Mucosa of stomach (tissue), 1 donor: ENCODE results near the gene SYT6.

Source experiments
- H3K27me3 ChIP-seq: one replicate; pipeline ENCODE4 v1.7.0; 2013; ENCODE audit warnings: mild to moderate bottlenecking, low read length; ENCODE audit not compliant: control insufficient read depth, insufficient read depth
- H3K36me3 ChIP-seq: one replicate; pipeline ENCODE4 v1.7.0; 2013; ENCODE audit warnings: low read length; ENCODE audit not compliant: control insufficient read depth, insufficient read depth
- H3K4me1 ChIP-seq: one replicate; pipeline ENCODE4 v1.7.0; 2013; ENCODE audit warnings: mild to moderate bottlenecking, low read length; ENCODE audit not compliant: control insufficient read depth, insufficient read depth
- H3K4me3 ChIP-seq: one replicate; pipeline ENCODE4 v1.7.0; 2013; ENCODE audit warnings: low read length
- H3K9ac ChIP-seq: one replicate; pipeline ENCODE4 v1.7.0; 2013; ENCODE audit warnings: mild to moderate bottlenecking, low read length, moderate library complexity
- H3K9me3 ChIP-seq: one replicate; pipeline ENCODE4 v1.7.0; 2013; ENCODE audit warnings: mild to moderate bottlenecking, low read length, moderate library complexity; ENCODE audit not compliant: control insufficient read depth
- donor health status: Pancreatic carcinoma.

The SYT6 gene

GRCh38 chr1:114152508-114153260 lies 985 bp downstream of the SYT6 start:
- no peak overlapping the region for H3K4me3 ChIP-seq
- peaks cover 4% of the 10 kb centered on the region for H3K9me3 ChIP-seq
- peaks cover 86% of the 10 kb centered on the region for H3K27me3 ChIP-seq
- peaks cover 17% of the 10 kb centered on the region for H3K4me1 ChIP-seq
- H3K36me3 ChIP-seq, result no peaks in the 10 kb centered on the region
- H3K9ac ChIP-seq, result no peak overlapping the region

- Histone ChIP-seq H3K9me3 (peaks cover 4% of the 10 kb centered on the region), H3K9ac (no peak overlapping the region), H3K27me3 (peaks cover 87% of the 10 kb centered on the region), H3K36me3 (no peaks in the 10 kb centered on the region), H3K4me3 (no peak overlapping the region), H3K4me1 (peaks cover 17% of the 10 kb centered on the region)
Observed at GRCh38 chr1:114152089-114152507, 1.6 kb downstream of the SYT6 start.

GRCh38 chr1:114150016-114150415 lies 3.7 kb downstream of the SYT6 start:
- H3K9me3 ChIP-seq, result peaks cover 4% of the 10 kb centered on the region
- H3K4me1 ChIP-seq, result peaks cover 17% of the 10 kb centered on the region
- no peak overlapping the region for H3K9ac ChIP-seq
- H3K27me3 ChIP-seq, result peaks cover 68% of the 10 kb centered on the region
- no peaks in the 10 kb centered on the region for H3K36me3 ChIP-seq
- no peak overlapping the region for H3K4me3 ChIP-seq

- no peak overlapping the region for H3K4me3 ChIP-seq
- peaks cover 3% of the 10 kb centered on the region for H3K9me3 ChIP-seq
- peaks cover 17% of the 10 kb centered on the region for H3K4me1 ChIP-seq
- H3K9ac ChIP-seq, result no peak overlapping the region
- no peaks in the 10 kb centered on the region for H3K36me3 ChIP-seq
- peaks cover 60% of the 10 kb centered on the region for H3K27me3 ChIP-seq
Observed at GRCh38 chr1:114149211-114149610, 4.5 kb downstream of the SYT6 start.

- H3K4me1 ChIP-seq, result no peaks in the 10 kb centered on the region
- H3K9me3 ChIP-seq, result no peaks in the 10 kb centered on the region
- no peaks in the 10 kb centered on the region for H3K36me3 ChIP-seq
Observed at GRCh38 chr1:114145504-114146151, 8.0 kb downstream of the SYT6 start.

GRCh38 chr1:114144016-114144415 lies 9.7 kb downstream of the SYT6 start:
- no peaks in the 10 kb centered on the region for H3K9me3 ChIP-seq
- no peak overlapping the region for H3K4me3 ChIP-seq
- no peak overlapping the region for H3K9ac ChIP-seq

More at GRCh38 chr1:114145504-114146151, 8.0 kb downstream of the SYT6 start:
- peaks cover 29% of the 10 kb centered on the region for H3K27me3 ChIP-seq
- no peak overlapping the region for H3K4me3 ChIP-seq
- no peak overlapping the region for H3K9ac ChIP-seq

GRCh38 chr1:114139540-114139939 lies 14.1 kb downstream of the SYT6 start:
- no peaks in the 10 kb centered on the region for H3K9me3 ChIP-seq
- H3K36me3 ChIP-seq, result no peaks in the 10 kb centered on the region
- no peak overlapping the region for H3K9ac ChIP-seq
- peaks cover 4% of the 10 kb centered on the region for H3K27me3 ChIP-seq
- no peaks in the 10 kb centered on the region for H3K4me1 ChIP-seq
- no peak overlapping the region for H3K4me3 ChIP-seq

More at GRCh38 chr1:114144016-114144415, 9.7 kb downstream of the SYT6 start:
- H3K4me1 ChIP-seq, result no peaks in the 10 kb centered on the region
- peaks cover 14% of the 10 kb centered on the region for H3K27me3 ChIP-seq
- no peaks in the 10 kb centered on the region for H3K36me3 ChIP-seq

GRCh38 chr1:114137497-114137896 lies 16.2 kb downstream of the SYT6 start:
- no peaks in the 10 kb centered on the region for H3K27me3 ChIP-seq
- H3K9me3 ChIP-seq, result no peaks in the 10 kb centered on the region
- H3K4me1 ChIP-seq, result no peaks in the 10 kb centered on the region
- no peaks in the 10 kb centered on the region for H3K36me3 ChIP-seq
- no peak overlapping the region for H3K9ac ChIP-seq
- no peak overlapping the region for H3K4me3 ChIP-seq

- Histone ChIP-seq H3K4me3 (no peak overlapping the region), H3K36me3 (no peaks in the 10 kb centered on the region), H3K4me1 (no peaks in the 10 kb centered on the region), H3K9me3 (no peaks in the 10 kb centered on the region), H3K9ac (no peak overlapping the region), H3K27me3 (no peaks in the 10 kb centered on the region)
Observed at GRCh38 chr1:114135786-114136185, 17.9 kb downstream of the SYT6 start.

GRCh38 chr1:114134518-114134917 lies 19.2 kb downstream of the SYT6 start:
- Histone ChIP-seq H3K9ac (no peak overlapping the region), H3K4me3 (no peak overlapping the region), H3K9me3 (no peaks in the 10 kb centered on the region), H3K27me3 (no peaks in the 10 kb centered on the region), H3K4me1 (no peaks in the 10 kb centered on the region), H3K36me3 (no peaks in the 10 kb centered on the region)

- H3K4me3 ChIP-seq, result no peak overlapping the region
- no peak overlapping the region for H3K9ac ChIP-seq
- no peaks in the 10 kb centered on the region for H3K4me1 ChIP-seq
- H3K36me3 ChIP-seq, result no peaks in the 10 kb centered on the region
- no peaks in the 10 kb centered on the region for H3K27me3 ChIP-seq
- no peaks in the 10 kb centered on the region for H3K9me3 ChIP-seq
Observed at GRCh38 chr1:114133129-114133528, 20.5 kb downstream of the SYT6 start.

- H3K27me3 ChIP-seq, result no peaks in the 10 kb centered on the region
- no peaks in the 10 kb centered on the region for H3K9me3 ChIP-seq
- no peaks in the 10 kb centered on the region for H3K36me3 ChIP-seq
- H3K4me1 ChIP-seq, result no peaks in the 10 kb centered on the region
- H3K4me3 ChIP-seq, result no peak overlapping the region
- H3K9ac ChIP-seq, result no peak overlapping the region
Observed at GRCh38 chr1:114131526-114132220, 22.0 kb downstream of the SYT6 start.
